Neural cell (in vitro differentiated cells): ENCODE data around the gene POC5.

Experiments
- CTCF ChIP-seq: fragments of 450-650 bp; IDR thresholded peaks from 2 replicates; pipeline ENCODE4 v1.5.1; 2014; ENCODE audit warnings: antibody characterized with exemption, mild to moderate bottlenecking, moderate library complexity; ENCODE audit not compliant: poor library complexity, severe bottlenecking
- EP300 ChIP-seq: fragments of 450-650 bp; conservative IDR thresholded peaks from 2 replicates; pipeline ENCODE4 v1.6.1; 2014; ENCODE audit warnings: antibody characterized with exemption, mild to moderate bottlenecking, moderate library complexity; ENCODE audit not compliant: poor library complexity, severe bottlenecking
- POLR2AphosphoS5 ChIP-seq: IDR thresholded peaks from 2 replicates; pipeline ENCODE4 v1.6.1; 2012
- TAF1 ChIP-seq: IDR thresholded peaks from 2 replicates; pipeline ENCODE4 v1.6.1; 2012; ENCODE audit warnings: low read depth

GRCh38 chr5:75727931-75728330 is 10.7 kb upstream of the POC5 start:
- TF ChIP-seq TAF1 (no peak), CTCF (no peak), EP300 (no peak), POLR2AphosphoS5 (no peak)
